Mesothelial cell of epicardium (in vitro differentiated cells): ENCODE data around the gene SDR9C7. TPM values are rescaled to one million over a fixed set of nuclear protein-coding genes. Genes with fewer than 3 reads are reported as not detected.
"Not testable (repeated sequence)": the region's sequence is repeated elsewhere in the genome, so short reads cannot be mapped to it uniquely, and the experiment has no call there.

Experiments
- DNase-seq, 2 experiments: peaks; one replicate each; pipeline ENCODE4 v3.0.0; 2021; ENCODE audit warnings: low spot score in 2 of 2; ENCODE audit not compliant: unreplicated experiment in 2 of 2
- H3K27ac Mint-ChIP-seq: 2 replicates; pipeline ENCODE4 v1.8.0; 2021; ENCODE audit warnings: mixed read lengths
- H3K27me3 Mint-ChIP-seq: 2 replicates; pipeline ENCODE4 v1.8.0; 2021; ENCODE audit warnings: low read depth, mixed read lengths
- H3K36me3 Mint-ChIP-seq: 2 replicates; pipeline ENCODE4 v1.8.0; 2021; ENCODE audit warnings: mixed read lengths
- H3K4me1 Mint-ChIP-seq: 2 replicates; pipeline ENCODE4 v1.8.0; 2021; ENCODE audit warnings: mixed read lengths
- H3K4me3 Mint-ChIP-seq: 2 replicates; pipeline ENCODE4 v1.8.0; 2021; ENCODE audit warnings: mild to moderate bottlenecking, moderate library complexity, mixed read lengths
- H3K9me3 Mint-ChIP-seq: 2 replicates; pipeline ENCODE4 v1.8.0; 2021; ENCODE audit warnings: mixed read lengths
- total RNA-seq: library from RNA; stranded (reverse); gene quantifications from 3 replicates; pipeline ENCODE4 v1.2.1, GENCODE V29; 2021
- TF ChIP-seq, protein P1 (sequence below): fragments of 200-600 bp; sonication (generic); IDR thresholded peaks from one replicate; pipeline ENCODE4 v1.5.0; 2021; ENCODE audit warnings: antibody characterized with exemption; ENCODE audit not compliant: unreplicated experiment

Gene SDR9C7
- total RNA-seq, 1 donor from 2014 or later: 0.40 TPM

- no peak overlapping the region for H3K4me3 Mint-ChIP-seq
- peaks cover 2% of the 10 kb centered on the region for H3K27me3 Mint-ChIP-seq
- no peaks in the 10 kb centered on the region for H3K4me1 Mint-ChIP-seq
- H3K27ac Mint-ChIP-seq: no peak overlapping the region
- H3K9me3 Mint-ChIP-seq: peaks cover 32% of the 10 kb centered on the region
- TF ChIP-seq, protein P1, sequence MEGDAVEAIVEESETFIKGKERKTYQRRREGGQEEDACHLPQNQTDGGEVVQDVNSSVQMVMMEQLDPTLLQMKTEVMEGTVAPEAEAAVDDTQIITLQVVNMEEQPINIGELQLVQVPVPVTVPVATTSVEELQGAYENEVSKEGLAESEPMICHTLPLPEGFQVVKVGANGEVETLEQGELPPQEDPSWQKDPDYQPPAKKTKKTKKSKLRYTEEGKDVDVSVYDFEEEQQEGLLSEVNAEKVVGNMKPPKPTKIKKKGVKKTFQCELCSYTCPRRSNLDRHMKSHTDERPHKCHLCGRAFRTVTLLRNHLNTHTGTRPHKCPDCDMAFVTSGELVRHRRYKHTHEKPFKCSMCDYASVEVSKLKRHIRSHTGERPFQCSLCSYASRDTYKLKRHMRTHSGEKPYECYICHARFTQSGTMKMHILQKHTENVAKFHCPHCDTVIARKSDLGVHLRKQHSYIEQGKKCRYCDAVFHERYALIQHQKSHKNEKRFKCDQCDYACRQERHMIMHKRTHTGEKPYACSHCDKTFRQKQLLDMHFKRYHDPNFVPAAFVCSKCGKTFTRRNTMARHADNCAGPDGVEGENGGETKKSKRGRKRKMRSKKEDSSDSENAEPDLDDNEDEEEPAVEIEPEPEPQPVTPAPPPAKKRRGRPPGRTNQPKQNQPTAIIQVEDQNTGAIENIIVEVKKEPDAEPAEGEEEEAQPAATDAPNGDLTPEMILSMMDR: no peak
- H3K36me3 Mint-ChIP-seq: no peaks in the 10 kb centered on the region
- no peak for DNase-seq
Measured at GRCh38 chr12:56908136-56908535, 26.1 kb downstream of the SDR9C7 start.

GRCh38 chr12:56905852-56906251, 28.4 kb downstream of the SDR9C7 start:
- H3K27me3 Mint-ChIP-seq: peaks cover 2% of the 10 kb centered on the region
- H3K9me3 Mint-ChIP-seq: peaks cover 42% of the 10 kb centered on the region
- TF ChIP-seq, protein P1: no peak
- no peaks in the 10 kb centered on the region for H3K36me3 Mint-ChIP-seq
- no peak for DNase-seq
- no peaks in the 10 kb centered on the region for H3K4me1 Mint-ChIP-seq
- H3K4me3 Mint-ChIP-seq: no peak overlapping the region
- no peak overlapping the region for H3K27ac Mint-ChIP-seq

GRCh38 chr12:56903374-56903773, 30.8 kb downstream of the SDR9C7 start:
- Mint-ChIP-seq H3K27ac (no peak overlapping the region), H3K4me3 (no peak overlapping the region), H3K4me1 (no peaks in the 10 kb centered on the region), H3K27me3 (peaks cover 2% of the 10 kb centered on the region), H3K36me3 (no peaks in the 10 kb centered on the region), H3K9me3 (peaks cover 44% of the 10 kb centered on the region)
- TF ChIP-seq, protein P1: no peak
- no peak for DNase-seq

DNA sequence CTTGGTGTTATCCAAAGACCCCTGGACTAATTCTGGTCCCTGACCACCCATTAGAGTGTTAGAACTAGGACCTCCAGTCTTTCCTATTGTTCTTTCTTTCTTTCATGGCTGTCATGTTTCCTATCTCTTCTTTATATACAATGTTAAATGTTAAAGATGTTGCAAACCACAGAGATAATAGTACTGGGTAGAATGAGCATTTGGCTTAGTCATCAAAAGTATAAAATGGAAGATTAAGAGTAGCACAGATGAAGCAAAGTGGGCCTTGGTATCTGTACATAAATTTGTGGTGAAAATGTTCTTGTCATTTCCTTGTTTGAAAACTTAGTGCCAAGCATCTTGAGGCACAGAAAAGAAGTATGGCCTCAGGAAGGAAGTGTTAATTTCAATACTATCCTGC, 32.9 kb downstream of the SDR9C7 start:
- not testable (repeated sequence) for H3K4me3 Mint-ChIP-seq, H3K36me3 Mint-ChIP-seq, H3K4me1 Mint-ChIP-seq, H3K27ac Mint-ChIP-seq, DNase-seq, H3K27me3 Mint-ChIP-seq
- peaks cover 44% of the 10 kb centered on the region for H3K9me3 Mint-ChIP-seq

GRCh38 chr12:56900583-56900982, 33.6 kb downstream of the SDR9C7 start:
- TF ChIP-seq, protein P1: no peak
- Mint-ChIP-seq H3K27ac (no peak overlapping the region), H3K36me3 (no peaks in the 10 kb centered on the region), H3K27me3 (peaks cover 2% of the 10 kb centered on the region), H3K4me3 (no peak overlapping the region), H3K9me3 (peaks cover 41% of the 10 kb centered on the region), H3K4me1 (no peaks in the 10 kb centered on the region)
- no peak for DNase-seq

- Mint-ChIP-seq H3K4me3 (no peak overlapping the region), H3K36me3 (no peaks in the 10 kb centered on the region), H3K27me3 (peaks cover 2% of the 10 kb centered on the region), H3K4me1 (no peaks in the 10 kb centered on the region), H3K27ac (no peak overlapping the region), H3K9me3 (peaks cover 34% of the 10 kb centered on the region)
- no peak for DNase-seq
- TF ChIP-seq, protein P1: no peak
Measured at GRCh38 chr12:56898938-56899337, 35.3 kb downstream of the SDR9C7 start.
